ENCODE measurements around the gene ASPA.
"Not testable (repeated sequence)": the region's sequence is repeated elsewhere in the genome, so short reads cannot be mapped to it uniquely, and the experiment has no call there.

ASPA gene

DNA sequence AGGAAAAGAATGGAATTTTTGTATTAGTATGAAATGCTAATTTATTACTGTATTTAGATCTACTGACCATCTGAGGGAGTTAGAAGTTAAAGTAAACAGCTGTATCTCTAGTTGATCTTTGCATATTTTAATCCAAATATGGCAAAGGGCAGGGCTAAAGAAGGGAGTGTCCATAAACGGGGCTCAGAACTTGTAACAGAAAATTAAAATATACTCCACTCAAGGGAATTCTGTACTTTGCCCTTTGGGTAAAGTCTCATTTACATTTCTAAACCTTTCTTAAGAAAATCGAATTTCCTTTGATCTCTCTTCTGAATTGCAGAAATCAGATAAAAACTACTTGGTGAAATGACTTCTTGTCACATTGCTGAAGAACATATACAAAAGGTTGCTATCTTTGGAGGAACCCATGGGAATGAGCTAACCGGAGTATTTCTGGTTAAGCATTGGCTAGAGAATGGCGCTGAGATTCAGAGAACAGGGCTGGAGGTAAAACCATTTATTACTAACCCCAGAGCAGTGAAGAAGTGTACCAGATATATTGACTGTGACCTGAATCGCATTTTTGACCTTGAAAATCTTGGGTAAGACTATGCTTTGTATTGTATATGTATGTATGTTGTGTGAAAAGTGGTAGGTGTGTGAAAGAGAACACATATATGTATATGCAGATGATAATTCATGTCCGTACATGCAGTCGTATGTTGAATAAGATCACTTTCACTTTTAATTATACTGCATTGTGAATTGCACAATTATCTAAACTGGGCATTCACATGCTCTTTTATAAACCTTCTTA, at the start of gene ASPA:
TSS of gene ASPA (plus strand) at position 186 of the 799 bp plus-strand sequence. CDS start at position 349, 163 bp downstream.
- no peak for DNase-seq

GRCh38 chr17:3433215-3433614, 42.6 kb upstream of the ASPA start:
- not testable (repeated sequence) for DNase-seq

GRCh38 chr17:3433741-3434140, 42.1 kb upstream of the ASPA start, which contains the start of gene OR1E2:
TSS of gene OR1E2 (minus strand) at chr17:3433841. CDS start at chr17:3433841, 0 bp downstream.
- DNase-seq, result no peak

- no peak for DNase-seq
Measured at GRCh38 chr17:3438368-3438767, 37.4 kb upstream of the ASPA start.

- DNase-seq, result no peak
Measured at GRCh38 chr17:3440451-3440850, 35.3 kb upstream of the ASPA start.

DNA sequence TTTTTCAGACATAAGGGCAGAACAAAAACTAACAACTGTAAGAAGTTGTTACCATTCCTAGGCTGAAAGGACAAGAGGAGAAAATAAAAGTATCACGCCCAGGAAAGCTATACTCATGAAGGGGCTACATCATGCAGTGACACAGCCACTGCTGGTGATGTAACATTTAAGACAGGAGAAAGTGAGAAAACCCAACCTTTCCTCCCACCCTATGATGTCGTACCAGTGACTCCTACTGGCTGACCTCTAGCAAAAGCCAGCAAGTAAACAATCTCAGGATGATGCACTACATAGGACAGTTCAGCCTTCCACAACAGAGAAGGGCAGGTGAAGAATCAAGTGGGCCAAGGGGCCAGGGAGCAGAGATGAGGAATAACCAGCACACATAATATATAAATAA, 28.2 kb upstream of the ASPA start:
- DNase-seq, result peak; percentile 2

GRCh38 chr17:3448059-3448665, 27.6 kb upstream of the ASPA start:
- no peak for DNase-seq

GRCh38 chr17:3466355-3466754, 9.4 kb upstream of the ASPA start:
- not testable (repeated sequence) for DNase-seq

- no peak for DNase-seq
Measured at GRCh38 chr17:3469529-3469928, 6.3 kb upstream of the ASPA start.

DNA sequence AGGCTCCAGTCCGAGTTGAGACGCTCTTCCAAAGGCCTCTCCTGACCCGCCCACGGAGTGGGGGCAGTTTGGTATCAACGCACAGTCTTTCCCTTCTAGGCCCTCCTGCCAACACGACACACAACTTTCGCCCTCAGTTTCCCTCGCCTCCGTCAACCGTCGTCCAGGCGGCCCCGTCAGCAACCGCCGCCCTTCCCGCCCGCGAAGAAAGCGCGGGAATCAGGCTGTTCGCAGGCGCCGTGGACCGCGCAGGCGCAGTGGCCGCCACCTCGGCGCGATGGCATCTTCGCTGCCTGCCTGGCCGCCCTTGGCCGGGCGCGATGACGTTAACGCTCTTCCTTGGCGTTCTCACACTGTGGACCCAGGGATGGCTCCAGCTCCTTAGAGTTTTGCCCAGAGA, 4.2 kb upstream of the ASPA start, which contains the start of gene SPATA22:
TSS of gene SPATA22 (minus strand) at position 221 of the 400 bp plus-strand sequence. CDS start 2,494 bp downstream, outside the sequence.
- no peak for DNase-seq

DNA sequence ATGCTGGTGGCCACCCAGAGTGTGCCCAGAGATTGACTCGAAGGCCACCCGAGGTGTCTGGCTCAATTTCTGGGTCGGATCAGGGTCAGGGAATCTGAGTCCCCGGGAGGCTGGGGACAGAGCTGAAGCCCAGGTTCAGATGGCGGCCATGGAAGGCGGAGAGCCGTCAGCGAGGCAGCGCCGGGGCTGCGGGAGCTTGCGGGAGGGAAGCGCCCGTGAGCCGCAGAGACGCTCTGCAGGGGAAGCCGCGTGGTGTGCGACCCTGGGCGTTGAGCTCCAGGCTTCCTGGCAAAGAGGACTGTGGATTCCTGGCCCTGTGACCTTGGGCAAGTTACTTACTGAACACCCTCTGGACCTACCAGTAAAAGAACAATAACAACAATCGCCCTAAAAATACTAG, 3.7 kb upstream of the ASPA start:
- DNase-seq, result no peak

GRCh38 chr17:3474212-3474611, 1.6 kb upstream of the ASPA start:
- no peak for DNase-seq

DNA sequence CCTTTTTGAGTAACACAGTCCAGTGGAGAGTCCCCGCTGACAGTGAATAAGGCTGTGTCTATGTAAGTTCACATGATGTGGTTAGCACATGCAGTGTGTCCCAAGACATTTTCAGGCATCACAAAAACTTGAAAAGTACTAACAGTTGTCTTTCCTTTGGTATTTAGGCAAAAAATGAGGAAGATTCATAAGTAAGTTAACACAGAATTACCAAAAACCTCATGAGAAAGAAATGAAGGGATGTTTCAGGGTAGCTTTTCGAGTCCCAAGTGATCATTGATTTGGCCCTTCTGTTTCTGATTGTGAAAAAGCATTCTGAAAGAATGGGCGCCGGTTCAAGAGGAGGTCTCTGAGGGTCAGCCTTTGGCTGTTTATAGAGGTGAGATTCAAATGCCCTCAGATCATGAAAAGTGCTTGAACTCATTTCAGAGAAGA, 529 bp upstream of the ASPA start:
- DNase-seq, result no peak

GRCh38 chr17:3479988-3480387, 4.2 kb downstream of the ASPA start:
- no peak for DNase-seq

DNA sequence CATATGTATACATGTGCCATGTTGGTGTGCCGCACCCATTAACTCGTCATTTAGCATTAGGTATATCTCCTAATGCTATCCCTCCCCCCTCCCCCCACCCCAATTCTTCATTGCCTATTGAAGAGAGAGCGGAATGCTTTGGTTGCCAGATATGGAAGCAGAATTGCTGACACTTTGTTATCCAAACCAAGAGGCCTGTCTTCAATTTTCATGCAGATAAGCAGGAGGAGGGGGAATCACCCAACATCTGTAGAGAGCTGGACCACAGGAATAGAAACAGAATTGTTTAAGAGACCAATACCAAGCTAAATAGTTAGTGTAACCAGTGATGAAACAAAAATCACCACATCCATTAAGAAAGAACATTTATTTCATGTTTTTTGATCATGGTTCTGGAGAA, 7.1 kb downstream of the ASPA start:
- DNase-seq, result no peak

- no peak for DNase-seq
Measured at GRCh38 chr17:3485481-3486068, 9.8 kb downstream of the ASPA start.

- DNase-seq, result no peak
Measured at GRCh38 chr17:3497101-3497500, 21.3 kb downstream of the ASPA start.

DNA sequence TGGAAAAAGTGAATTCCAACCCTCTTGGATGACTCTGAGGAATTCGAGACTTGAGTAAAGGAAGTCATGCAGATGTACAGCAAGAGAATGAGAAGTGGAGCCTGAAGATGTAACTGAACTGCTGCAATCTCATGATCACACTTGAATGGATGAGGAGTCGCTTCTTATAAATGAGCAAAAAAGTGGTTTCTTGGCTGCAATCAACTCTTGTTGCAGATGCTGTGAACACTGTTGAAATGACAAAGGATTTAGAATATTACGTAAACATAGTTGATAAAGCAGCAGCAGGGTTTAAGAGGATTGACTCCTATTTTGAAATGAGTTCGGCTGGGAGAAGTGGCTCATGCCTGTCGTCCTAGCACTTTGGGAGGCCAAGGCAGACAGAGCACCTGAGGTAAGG, 25.5 kb downstream of the ASPA start:
- no peak for DNase-seq

DNA sequence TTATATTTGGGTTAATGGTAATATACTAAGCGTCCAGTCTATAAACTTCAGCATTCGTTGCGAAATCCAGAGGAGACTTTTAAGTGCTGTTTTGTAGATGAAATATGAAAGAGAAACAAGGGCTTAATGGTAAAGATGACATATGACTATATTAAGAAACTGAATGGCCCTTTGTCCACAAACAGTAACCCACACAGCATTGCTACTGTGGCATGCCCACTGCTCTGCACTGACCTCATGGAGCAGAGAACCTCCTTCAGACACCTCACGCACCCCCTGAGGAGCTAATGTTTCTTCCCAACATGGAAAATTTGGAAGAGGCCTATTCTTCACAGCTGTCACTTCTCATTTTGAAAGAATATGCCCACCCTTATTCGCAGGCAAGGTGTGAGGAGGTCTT, 26.7 kb downstream of the ASPA start:
- DNase-seq, result no peak

DNA sequence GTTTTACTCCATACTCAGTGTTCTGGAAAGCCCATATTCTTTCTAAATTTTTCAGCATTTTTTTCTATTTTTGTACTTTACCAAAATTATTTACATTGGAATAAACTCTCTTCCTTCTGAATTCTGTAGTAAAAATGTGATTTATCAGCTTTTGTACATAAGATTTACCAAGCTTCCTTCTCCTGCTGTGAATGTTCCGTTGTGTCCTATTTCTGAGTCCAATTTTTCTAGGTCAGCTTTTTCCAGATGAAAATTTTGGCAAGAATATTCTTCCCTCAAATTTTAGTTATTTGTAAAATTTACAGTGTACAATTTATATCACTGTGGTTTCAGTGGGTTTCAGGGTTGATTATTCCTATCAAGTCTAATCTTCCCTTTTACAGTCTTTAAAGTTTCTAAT, 27.5 kb downstream of the ASPA start:
- DNase-seq, result no peak

- no peak for DNase-seq
Measured at GRCh38 chr17:3505008-3505407, 29.2 kb downstream of the ASPA start.

- DNase-seq, result no peak
Measured at GRCh38 chr17:3506054-3506453, 30.3 kb downstream of the ASPA start.

- no peak for DNase-seq
Measured at GRCh38 chr17:3507071-3507470, 31.3 kb downstream of the ASPA start.

DNA sequence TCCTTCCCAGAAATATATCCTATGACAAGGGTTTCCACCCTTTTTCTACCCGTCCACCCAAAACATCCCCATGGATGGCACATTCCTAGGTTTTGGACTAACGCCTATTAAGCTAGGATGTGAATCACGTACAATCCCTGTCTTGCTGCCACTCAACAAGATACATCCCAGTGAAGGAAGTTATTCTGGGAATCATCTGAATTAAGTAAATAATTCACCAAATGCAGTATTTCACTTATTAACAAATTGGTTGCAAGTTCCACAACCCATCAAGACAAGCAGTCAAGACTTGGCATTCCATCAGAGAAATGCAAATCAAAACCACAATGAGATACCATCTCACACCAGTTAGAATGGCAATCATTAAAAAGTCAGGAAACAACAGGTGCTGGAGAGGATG, 32.1 kb downstream of the ASPA start:
- DNase-seq, result no peak
